Neural progenitor cell (in vitro differentiated cells): ENCODE data around the gene EGFL6. TPM values are rescaled to one million over a fixed set of nuclear protein-coding genes. Genes with fewer than 3 reads are reported as not detected.

Source experiments
- DNase-seq: peaks from one replicate; pipeline ENCODE4 v3.0.0-alpha.2; 2016; ENCODE audit warnings: low spot score
- H2AFZ ChIP-seq: fragments of 200-600 bp; sonication (generic); replicated peaks from 2 replicates; pipeline ENCODE4 v1.6.1; 2016; ENCODE audit warnings: antibody characterized with exemption
- H3F3A ChIP-seq: fragments of 200-600 bp; sonication (generic); 2 replicates; pipeline ENCODE4 v1.6.1; 2016; ENCODE audit warnings: antibody characterized with exemption, low read depth
- H3K27ac ChIP-seq: fragments of 200-600 bp; sonication (generic); 2 replicates; pipeline ENCODE4 v1.5.1; 2016; ENCODE audit warnings: mild to moderate bottlenecking
- H3K27me3 ChIP-seq: fragments of 200-600 bp; sonication (generic); 2 replicates; pipeline ENCODE4 v1.6.1; 2016; ENCODE audit warnings: mild to moderate bottlenecking, moderate library complexity
- H3K36me3 ChIP-seq: fragments of 200-600 bp; sonication (generic); 2 replicates; pipeline ENCODE4 v1.5.1; 2016
- H3K4me1 ChIP-seq: fragments of 200-600 bp; sonication (generic); 2 replicates; pipeline ENCODE4 v1.6.1; 2016; ENCODE audit warnings: mixed run types
- H3K4me2 ChIP-seq: fragments of 200-600 bp; sonication (generic); 2 replicates; pipeline ENCODE4 v1.6.1; 2016
- H3K4me3 ChIP-seq: fragments of 200-600 bp; sonication (generic); 2 replicates; pipeline ENCODE4 v1.5.1; 2016
- H3K79me2 ChIP-seq: fragments of 200-600 bp; sonication (generic); 2 replicates; pipeline ENCODE4 v1.6.1; 2016; ENCODE audit warnings: low read depth
- H3K9ac ChIP-seq: fragments of 200-600 bp; sonication (generic); 2 replicates; pipeline ENCODE4 v1.6.1; 2016
- H3K9me3 ChIP-seq: fragments of 200-600 bp; sonication (generic); 2 replicates; pipeline ENCODE4 v1.5.1; 2016; ENCODE audit warnings: low read depth
- H4K20me1 ChIP-seq: fragments of 200-600 bp; sonication (generic); 2 replicates; pipeline ENCODE4 v1.6.1; 2016; ENCODE audit warnings: low read depth
- H3K27ac Mint-ChIP-seq: 3 replicates; pipeline ENCODE4 v1.8.0; 2021; ENCODE audit warnings: mixed read lengths
- H3K27me3 Mint-ChIP-seq: 2 replicates; pipeline ENCODE4 v1.8.0; 2022; ENCODE audit warnings: low read depth, mild to moderate bottlenecking, inconsistent platforms, moderate library complexity, mixed read lengths; ENCODE audit not compliant: insufficient read depth
- H3K36me3 Mint-ChIP-seq: 3 replicates; pipeline ENCODE4 v1.8.0; 2021; ENCODE audit warnings: mixed read lengths
- H3K4me1 Mint-ChIP-seq: 3 replicates; pipeline ENCODE4 v1.8.0; 2021; ENCODE audit warnings: mixed read lengths
- H3K4me3 Mint-ChIP-seq: 3 replicates; pipeline ENCODE4 v1.8.0; 2021; ENCODE audit warnings: mild to moderate bottlenecking, moderate library complexity, mixed read lengths
- H3K9me3 Mint-ChIP-seq: 3 replicates; pipeline ENCODE4 v1.8.0; 2020; ENCODE audit warnings: mixed read lengths
- EZH2 ChIP-seq: fragments of 200-600 bp; sonication (generic); IDR thresholded peaks from 2 replicates; pipeline ENCODE4 v1.6.1; 2017; ENCODE audit warnings: antibody characterized with exemption, mild to moderate bottlenecking, moderate library complexity
- EZH2phosphoT487 ChIP-seq: fragments of 200-600 bp; sonication (generic); IDR thresholded peaks from 2 replicates; pipeline ENCODE4 v1.6.1; 2017; ENCODE audit warnings: antibody characterized with exemption
- total RNA-seq: library from RNA; depleted of rRNA; stranded (reverse); fragments of >200 nt; gene quantifications from 2 replicates; pipeline ENCODE4 v1.2.3, GENCODE V29; 2015; ENCODE audit warnings: low replicate concordance
- TF ChIP-seq, protein P1 (sequence below): fragments of 200-600 bp; sonication (generic); IDR thresholded peaks from 2 replicates; pipeline ENCODE4 v1.5.1; 2017; ENCODE audit warnings: antibody characterized with exemption, mild to moderate bottlenecking

EGFL6 gene
- total RNA-seq, 1 donor from 2014 or later = 1.2 TPM

DNA sequence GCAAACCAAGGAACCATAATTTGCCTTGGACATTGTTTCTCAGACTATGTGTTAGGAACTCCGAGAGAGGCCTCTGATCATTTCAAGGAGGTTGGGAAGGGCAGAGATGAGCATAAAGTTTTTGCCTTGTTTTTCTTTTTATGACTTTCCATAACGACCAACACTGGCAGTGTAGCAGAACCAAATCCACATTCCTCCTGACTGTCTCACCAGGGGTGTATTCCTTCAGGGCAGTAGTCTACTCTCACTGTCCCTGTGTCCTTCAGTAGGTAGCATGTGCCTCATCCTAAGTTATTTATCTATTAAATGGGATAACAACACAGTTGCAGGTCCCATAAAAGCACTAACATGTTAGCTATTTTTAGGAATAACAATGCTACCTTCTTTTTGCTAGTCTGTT lies 20.8 kb downstream of the EGFL6 start:
- no peak overlapping the region for H3K4me2 ChIP-seq
- no peaks in the 10 kb centered on the region for H3F3A ChIP-seq
- H3K27me3 ChIP-seq = no peaks in the 10 kb centered on the region
- no peak overlapping the region for H3K4me3 Mint-ChIP-seq
- no peaks in the 10 kb centered on the region for H3K9me3 ChIP-seq
- no peak overlapping the region for H3K27ac ChIP-seq
- no peaks in the 10 kb centered on the region for H3K9me3 Mint-ChIP-seq
- DNase-seq = no peak
- H3K36me3 Mint-ChIP-seq = no peaks in the 10 kb centered on the region
- H3K4me1 ChIP-seq = peaks cover 4% of the 10 kb centered on the region
- H3K27ac Mint-ChIP-seq = no peak overlapping the region
- peaks cover 7% of the 10 kb centered on the region for H3K4me1 Mint-ChIP-seq
- no peak overlapping the region for H2AFZ ChIP-seq
- H3K79me2 ChIP-seq = no peaks in the 10 kb centered on the region
- TF ChIP-seq EZH2 = no peak
- TF ChIP-seq EZH2phosphoT487 = no peak
- TF ChIP-seq, protein P1, sequence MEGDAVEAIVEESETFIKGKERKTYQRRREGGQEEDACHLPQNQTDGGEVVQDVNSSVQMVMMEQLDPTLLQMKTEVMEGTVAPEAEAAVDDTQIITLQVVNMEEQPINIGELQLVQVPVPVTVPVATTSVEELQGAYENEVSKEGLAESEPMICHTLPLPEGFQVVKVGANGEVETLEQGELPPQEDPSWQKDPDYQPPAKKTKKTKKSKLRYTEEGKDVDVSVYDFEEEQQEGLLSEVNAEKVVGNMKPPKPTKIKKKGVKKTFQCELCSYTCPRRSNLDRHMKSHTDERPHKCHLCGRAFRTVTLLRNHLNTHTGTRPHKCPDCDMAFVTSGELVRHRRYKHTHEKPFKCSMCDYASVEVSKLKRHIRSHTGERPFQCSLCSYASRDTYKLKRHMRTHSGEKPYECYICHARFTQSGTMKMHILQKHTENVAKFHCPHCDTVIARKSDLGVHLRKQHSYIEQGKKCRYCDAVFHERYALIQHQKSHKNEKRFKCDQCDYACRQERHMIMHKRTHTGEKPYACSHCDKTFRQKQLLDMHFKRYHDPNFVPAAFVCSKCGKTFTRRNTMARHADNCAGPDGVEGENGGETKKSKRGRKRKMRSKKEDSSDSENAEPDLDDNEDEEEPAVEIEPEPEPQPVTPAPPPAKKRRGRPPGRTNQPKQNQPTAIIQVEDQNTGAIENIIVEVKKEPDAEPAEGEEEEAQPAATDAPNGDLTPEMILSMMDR = no peak
- no peaks in the 10 kb centered on the region for H3K36me3 ChIP-seq
- no peaks in the 10 kb centered on the region for H4K20me1 ChIP-seq
- no peak overlapping the region for H3K9ac ChIP-seq
- H3K4me3 ChIP-seq = no peak overlapping the region
- H3K27me3 Mint-ChIP-seq = peaks cover 4% of the 10 kb centered on the region

DNA sequence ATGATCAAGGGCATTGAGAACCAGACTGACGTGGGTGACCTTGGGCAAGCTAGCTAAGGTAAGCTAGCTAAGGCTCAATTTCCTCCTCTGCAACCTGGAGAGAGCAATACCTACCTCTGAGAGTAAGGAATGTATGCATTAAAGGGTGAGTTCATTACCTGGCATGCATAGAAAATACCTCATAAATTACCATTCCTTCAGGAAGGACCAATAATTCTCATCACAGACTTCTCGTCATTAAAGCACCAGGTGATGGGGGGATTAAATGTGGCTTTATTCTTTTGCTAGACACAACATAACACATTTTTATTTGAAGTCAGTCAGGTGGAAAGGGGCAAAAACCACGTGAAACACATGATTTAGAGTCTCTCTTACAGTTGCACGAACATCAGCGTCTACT lies 21.5 kb downstream of the EGFL6 start:
- no peak overlapping the region for H3K27ac Mint-ChIP-seq
- no peaks in the 10 kb centered on the region for H3K36me3 Mint-ChIP-seq
- H3K4me3 ChIP-seq = no peak overlapping the region
- H3K27ac ChIP-seq = no peak overlapping the region
- no peak overlapping the region for H3K9ac ChIP-seq
- peaks cover 4% of the 10 kb centered on the region for H3K27me3 Mint-ChIP-seq
- H3K4me1 Mint-ChIP-seq = peaks cover 7% of the 10 kb centered on the region
- H3K4me2 ChIP-seq = no peak overlapping the region
- H3F3A ChIP-seq = no peaks in the 10 kb centered on the region
- H3K4me3 Mint-ChIP-seq = no peak overlapping the region
- no peak for DNase-seq
- H4K20me1 ChIP-seq = no peaks in the 10 kb centered on the region
- peaks cover 4% of the 10 kb centered on the region for H3K4me1 ChIP-seq
- TF ChIP-seq EZH2phosphoT487 = no peak
- TF ChIP-seq, protein P1 = no peak
- no peak for TF ChIP-seq EZH2
- H3K27me3 ChIP-seq = no peaks in the 10 kb centered on the region
- no peak overlapping the region for H2AFZ ChIP-seq
- H3K36me3 ChIP-seq = no peaks in the 10 kb centered on the region
- no peaks in the 10 kb centered on the region for H3K9me3 ChIP-seq
- H3K79me2 ChIP-seq = no peaks in the 10 kb centered on the region
- no peaks in the 10 kb centered on the region for H3K9me3 Mint-ChIP-seq

DNA sequence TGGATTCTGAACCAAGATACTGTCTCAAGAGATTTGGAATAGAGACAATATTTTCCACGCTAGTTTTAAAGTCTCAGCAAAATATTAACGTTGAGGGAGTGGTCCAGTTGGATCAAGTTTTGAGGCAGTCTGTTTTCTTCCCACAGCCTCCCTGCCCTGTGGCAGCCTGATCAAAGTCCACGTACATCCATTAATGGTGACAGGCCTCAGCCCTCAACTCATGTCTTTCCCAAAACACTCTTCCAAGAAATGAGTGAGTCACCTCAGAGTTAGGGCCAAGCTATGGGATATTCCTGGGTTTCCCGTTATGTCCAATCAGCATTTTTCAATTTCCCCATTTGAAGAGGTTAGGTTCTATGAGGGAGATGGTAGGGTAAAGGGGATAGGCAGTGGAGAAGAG lies 28.5 kb downstream of the EGFL6 start:
- Histone ChIP-seq H3K27ac (no peak overlapping the region), H3K27me3 (no peaks in the 10 kb centered on the region)

More for the DNA sequence above, 28.5 kb downstream of the EGFL6 start:
- Mint-ChIP-seq H3K27me3 (peaks cover 5% of the 10 kb centered on the region), H3K4me1 (peaks cover 3% of the 10 kb centered on the region), H3K36me3 (no peaks in the 10 kb centered on the region), H3K4me3 (no peak overlapping the region), H3K9me3 (no peaks in the 10 kb centered on the region), H3K27ac (no peak overlapping the region)
- Histone ChIP-seq H3F3A (no peaks in the 10 kb centered on the region), H3K9me3 (no peaks in the 10 kb centered on the region), H3K4me1 (no peaks in the 10 kb centered on the region), H3K4me3 (no peak overlapping the region), H3K79me2 (no peaks in the 10 kb centered on the region), H2AFZ (no peak overlapping the region), H4K20me1 (no peaks in the 10 kb centered on the region), H3K9ac (no peak overlapping the region), H3K4me2 (no peak overlapping the region), H3K36me3 (no peaks in the 10 kb centered on the region)
- TF ChIP-seq EZH2 = no peak
- no peak for TF ChIP-seq EZH2phosphoT487
- TF ChIP-seq, protein P1 = no peak
- no peak for DNase-seq
